HepG2 (cell line): ENCODE measurements around the gene PTCRA. TPM values are rescaled to one million over a fixed set of nuclear protein-coding genes. Genes with fewer than 3 reads are reported as not detected.
A peak's percentile ranks its signal among the peaks of the same experiment; 100 is the strongest.

Experiments
- AFF4 ChIP-seq: sonication (generic); formaldehyde crosslinking; IDR thresholded peaks from 2 replicates; pipeline ENCODE4 v1.4.0; 2020; ENCODE audit warnings: missing genetic modification reagents
- EP300 ChIP-seq, 3 experiments: sonication (generic) in 1 of 3; formaldehyde crosslinking in 1 of 3; IDR thresholded peaks; 2 replicates each; pipeline versions ENCODE4 v1.5.1 to v1.6.1; 2011 to 2020; ENCODE audit warnings: low read depth in 2 of 3, low read length in 2 of 3, borderline replicate concordance in 1 of 3, improper control_type of control experiment in 1 of 3, mild to moderate bottlenecking in 1 of 3, missing genetic modification reagents in 1 of 3, moderate library complexity in 1 of 3
- GMEB1 ChIP-seq: sonication (generic); formaldehyde crosslinking; IDR thresholded peaks from 2 replicates; pipeline ENCODE4 v1.5.1; 2020; ENCODE audit warnings: missing genetic modification reagents, mild to moderate bottlenecking, borderline replicate concordance
- HOXA3 ChIP-seq: sonication (generic); formaldehyde crosslinking; IDR thresholded peaks from 2 replicates; pipeline ENCODE4 v1.5.0; 2020; ENCODE audit warnings: missing genetic modification reagents
- IKZF5 ChIP-seq: IDR thresholded peaks from 2 replicates; pipeline ENCODE4 v1.6.1; 2018; ENCODE audit warnings: missing genetic modification reagents, mild to moderate bottlenecking, missing compliant biosample characterization
- IRX3 ChIP-seq: sonication (generic); formaldehyde crosslinking; IDR thresholded peaks from 2 replicates; pipeline ENCODE4 v1.8.1; 2023; ENCODE audit warnings: mild to moderate bottlenecking, low read depth, missing genetic modification reagents, borderline replicate concordance
- JUN ChIP-seq: sonication (generic); formaldehyde crosslinking; IDR thresholded peaks from 2 replicates; pipeline ENCODE4 v1.4.0; 2020; ENCODE audit warnings: mild to moderate bottlenecking, missing genetic modification reagents
- KLF9 ChIP-seq: IDR thresholded peaks from 2 replicates; pipeline ENCODE4 v1.6.1; 2016; ENCODE audit warnings: low read depth
- MXI1 ChIP-seq: IDR thresholded peaks from 3 replicates; pipeline ENCODE4 v1.6.1; 2012; ENCODE audit warnings: low read depth, low read length, inconsistent platforms, borderline replicate concordance
- POLR2A ChIP-seq, 2 experiments: IDR thresholded peaks; 2 replicates each; pipeline ENCODE4 v1.6.1; 2011; ENCODE audit warnings: low read depth in 2 of 2, low read length in 2 of 2, mild to moderate bottlenecking in 1 of 2, moderate library complexity in 1 of 2; ENCODE audit not compliant: insufficient read depth in 1 of 2
- RAD21 ChIP-seq: fragments of 450-650 bp; formaldehyde crosslinking; IDR thresholded peaks from 2 replicates; pipeline ENCODE4 v1.5.0; 2020; ENCODE audit warnings: mild to moderate bottlenecking
- RBFOX2 ChIP-seq: fragments of 200-400 bp; formaldehyde crosslinking; IDR thresholded peaks from 2 replicates; pipeline ENCODE4 v1.6.1; 2017; ENCODE audit warnings: low read depth, mild to moderate bottlenecking, low read length
- RBM22 ChIP-seq: fragments of 200-400 bp; formaldehyde crosslinking; optimal IDR thresholded peaks from 2 replicates; pipeline ENCODE3; 2017; ENCODE audit warnings: mild to moderate bottlenecking, low read length, moderate library complexity
- SP1 ChIP-seq, 2 experiments: fragments of 450-650 bp in 1 of 2; sonication (generic) in 1 of 2; formaldehyde crosslinking in 1 of 2; IDR thresholded peaks; 2 replicates each; pipeline versions ENCODE4 v1.4.0 to v1.6.1; 2016 to 2020; ENCODE audit warnings: missing genetic modification reagents in 1 of 2
- SP140L ChIP-seq: sonication (generic); formaldehyde crosslinking; IDR thresholded peaks from 2 replicates; pipeline ENCODE4 v1.4.0; 2020; ENCODE audit warnings: missing genetic modification reagents, borderline replicate concordance
- TSC22D2 ChIP-seq: sonication (generic); formaldehyde crosslinking; IDR thresholded peaks from 2 replicates; pipeline ENCODE4 v1.5.1; 2020; ENCODE audit warnings: missing genetic modification reagents, mild to moderate bottlenecking, borderline replicate concordance
- ZNF317 ChIP-seq: sonication (generic); formaldehyde crosslinking; IDR thresholded peaks from 2 replicates; pipeline ENCODE4 v1.5.0; 2020; ENCODE audit warnings: mild to moderate bottlenecking, missing genetic modification reagents
- ZNF670 ChIP-seq: sonication (generic); formaldehyde crosslinking; IDR thresholded peaks from 2 replicates; pipeline ENCODE4 v1.8.0; 2022; ENCODE audit warnings: mild to moderate bottlenecking, missing genetic modification reagents, borderline replicate concordance
- ZNF720 ChIP-seq: sonication (generic); formaldehyde crosslinking; IDR thresholded peaks from 2 replicates; pipeline ENCODE4 v1.4.0; 2020; ENCODE audit warnings: missing genetic modification reagents
- ZNF800 ChIP-seq: sonication (generic); formaldehyde crosslinking; IDR thresholded peaks from 2 replicates; pipeline ENCODE4 v1.4.0; 2020; ENCODE audit warnings: missing genetic modification reagents
- ZSCAN9 ChIP-seq: IDR thresholded peaks from 2 replicates; pipeline ENCODE4 v1.6.1; 2016; ENCODE audit warnings: borderline replicate concordance
- ZZZ3 ChIP-seq: sonication (generic); formaldehyde crosslinking; IDR thresholded peaks from 2 replicates; pipeline ENCODE4 v1.4.0; 2020; ENCODE audit warnings: missing genetic modification reagents, mild to moderate bottlenecking, borderline replicate concordance
- polyA plus RNA-seq, 8 experiments: library from polyadenylated mRNA; depleted of rRNA in 3 of 8; stranded (reverse) in 7 of 8; unstranded in 1 of 8; fragments of >200 nt; fragmentation: Illumina TruSeq in 4 of 8; extraction: Trizol in 4 of 8; gene quantifications; 2 replicates each; pipeline versions ENCODE4 v1.2.1 to v1.2.3, GENCODE V29; 2011 to 2016; ENCODE audit warnings: low read depth in 4 of 8, missing spikeins in 1 of 8, mixed read lengths in 1 of 8; ENCODE audit not compliant: insufficient read depth in 1 of 8
- total RNA-seq, 5 experiments: library from RNA; depleted of rRNA; stranded (reverse); fragments of >200 nt; fragmentation: Illumina TruSeq; extraction: Trizol; gene quantifications; 2 replicates each; pipeline ENCODE4 v1.2.3, GENCODE V29; 2016; ENCODE audit warnings: low read depth in 1 of 5

The PTCRA gene
- total and polyA plus RNA-seq, 2 of the 13 experiments (the other 11 are each of a cell fraction or from before 2014, with no cell fraction given) = not detected

GRCh38 chr6:42939810-42940167 lies 23.9 kb downstream of the PTCRA start (continued):
- TF ChIP-seq IRX3 (no peak), SP1 (IDR thresholded peaks at IDR 0.05) (no peak), SP1 (CRISPR knock-in tag; IDR thresholded peaks at IDR 0.05) (0 out of 2 replicates have a peak, but pooled peaks have one; percentile 4), RAD21 (CRISPR knock-in tag) (no peak), POLR2A (IDR thresholded peaks at IDR 0.05; ENCODE audit: insufficient read depth in 1 of 2, low read depth in 2 of 2, low read length in 2 of 2) (0 out of 4 replicates have a peak, but pooled peaks of 1 of the 2 experiments have one; percentile 10), RBFOX2 (no peak), TSC22D2 (CRISPR knock-in tag) (no peak), ZNF317 (CRISPR knock-in tag) (0 out of 2 replicates have a peak, but pooled peaks have one; percentile 7), IKZF5 (CRISPR knock-in tag) (peak; percentile 4; the same call in 1 of the 2 replicates), ZNF670 (0 out of 2 replicates have a peak, but pooled peaks have one; percentile 2), HOXA3 (CRISPR knock-in tag) (0 out of 2 replicates have a peak, but pooled peaks have one; percentile 4), ZSCAN9 (CRISPR knock-in tag) (no peak), SP140L (CRISPR knock-in tag) (no peak), ZZZ3 (no peak), AFF4 (CRISPR knock-in tag) (no peak), EP300 (IDR thresholded peaks at IDR 0.05; ENCODE audit: low read depth in 2 of 2, low read length in 2 of 2) (no peak), EP300 (CRISPR knock-in tag; IDR thresholded peaks at IDR 0.05; ENCODE audit: borderline replicate concordance) (no peak), KLF9 (CRISPR knock-in tag) (no peak), JUN (0 out of 2 replicates have a peak, but pooled peaks have one; percentile 15), ZNF720 (CRISPR knock-in tag) (no peak), ZNF800 (CRISPR knock-in tag) (0 out of 2 replicates have a peak, but pooled peaks have one; percentile 9), MXI1 (no peak), GMEB1 (CRISPR knock-in tag) (no peak), RBM22 (no peak)
